Stimulated activated CD4-positive, alpha-beta T cell treated with anti-CD3 and anti-CD28 coated beads, Interleukin-4, amount 100 ng/mL, for 1 hour (primary cell): ENCODE results near the gene USP32.
"Not testable (repeated sequence)": the region's sequence is repeated elsewhere in the genome, so short reads cannot be mapped to it uniquely, and the experiment has no call there.

Source experiments
- DNase-seq: peaks from one replicate; pipeline ENCODE4 v3.0.0-alpha.2; 2020

The USP32 gene

DNA sequence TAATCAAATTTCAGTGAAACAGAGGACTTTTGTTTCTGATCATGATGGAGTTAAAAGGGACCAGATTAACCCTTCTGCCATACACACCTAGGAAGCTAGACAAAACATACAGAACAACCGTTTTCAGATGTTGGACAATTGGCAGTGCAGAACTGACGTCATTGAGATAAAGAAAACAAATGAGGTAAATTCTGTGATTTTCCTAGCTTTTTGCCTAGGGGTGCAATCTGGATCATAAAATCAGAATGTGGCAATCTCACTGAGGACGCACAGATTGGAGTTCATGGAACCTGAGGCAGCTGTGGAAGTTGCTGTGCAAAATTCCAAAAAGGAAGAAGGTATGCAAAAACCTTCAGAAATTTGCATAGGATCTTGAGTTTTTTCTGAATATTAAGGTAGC, 15.0 kb upstream of the USP32 start:
- no peak for DNase-seq

DNA sequence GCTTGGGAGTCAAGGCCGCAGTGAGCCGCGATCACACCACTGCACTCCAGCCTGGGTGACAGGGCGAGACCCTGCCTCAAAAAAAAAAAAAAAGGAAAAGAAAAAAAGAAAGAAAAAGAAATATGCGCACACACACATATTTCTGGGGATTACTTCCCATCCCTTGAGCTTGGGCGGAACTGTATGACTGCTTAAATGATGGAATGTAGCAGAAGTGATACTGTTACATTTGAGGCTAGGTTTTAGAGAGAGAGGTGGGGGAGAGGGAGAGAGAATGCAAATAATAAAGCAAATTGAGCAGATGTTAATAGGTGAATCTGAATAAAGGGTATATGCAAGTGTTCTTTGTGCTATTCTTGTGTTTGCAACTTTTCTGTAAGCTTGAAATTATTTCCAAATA, 12.0 kb upstream of the USP32 start:
- no peak for DNase-seq

DNA sequence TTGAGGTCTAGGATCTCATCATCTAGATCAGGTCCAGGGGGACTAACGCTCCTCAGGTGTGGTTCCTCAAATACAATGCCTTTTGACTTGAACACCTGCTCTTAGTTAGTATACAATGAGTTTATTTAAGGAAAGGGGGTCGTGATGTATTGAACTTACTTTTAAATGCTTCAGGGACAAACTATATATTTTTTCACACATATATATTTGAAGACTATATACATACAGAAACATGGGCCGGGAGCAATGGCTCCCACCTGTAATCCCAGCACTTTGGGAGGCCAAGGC, 11.5 kb upstream of the USP32 start:
- no peak for DNase-seq

DNA sequence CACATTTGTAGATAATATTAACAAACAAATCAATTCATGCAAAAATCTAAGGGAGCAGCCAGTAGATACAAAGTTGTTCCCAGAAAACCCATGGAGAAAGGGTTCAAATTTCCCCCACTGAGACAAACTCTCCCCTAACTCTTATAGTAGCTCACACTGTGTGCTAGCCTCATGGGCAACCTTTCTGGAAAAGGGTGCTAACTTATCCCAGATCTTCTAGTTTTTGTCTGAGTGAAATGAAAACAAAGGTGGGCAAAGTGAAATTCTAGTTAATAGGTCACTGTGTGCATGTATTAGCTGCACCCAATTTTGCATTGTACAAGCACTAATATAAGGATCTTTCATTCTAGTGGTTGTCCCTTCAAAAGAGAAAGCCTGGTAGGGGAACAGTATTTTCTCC, 9.9 kb upstream of the USP32 start:
- DNase-seq = no peak

DNA sequence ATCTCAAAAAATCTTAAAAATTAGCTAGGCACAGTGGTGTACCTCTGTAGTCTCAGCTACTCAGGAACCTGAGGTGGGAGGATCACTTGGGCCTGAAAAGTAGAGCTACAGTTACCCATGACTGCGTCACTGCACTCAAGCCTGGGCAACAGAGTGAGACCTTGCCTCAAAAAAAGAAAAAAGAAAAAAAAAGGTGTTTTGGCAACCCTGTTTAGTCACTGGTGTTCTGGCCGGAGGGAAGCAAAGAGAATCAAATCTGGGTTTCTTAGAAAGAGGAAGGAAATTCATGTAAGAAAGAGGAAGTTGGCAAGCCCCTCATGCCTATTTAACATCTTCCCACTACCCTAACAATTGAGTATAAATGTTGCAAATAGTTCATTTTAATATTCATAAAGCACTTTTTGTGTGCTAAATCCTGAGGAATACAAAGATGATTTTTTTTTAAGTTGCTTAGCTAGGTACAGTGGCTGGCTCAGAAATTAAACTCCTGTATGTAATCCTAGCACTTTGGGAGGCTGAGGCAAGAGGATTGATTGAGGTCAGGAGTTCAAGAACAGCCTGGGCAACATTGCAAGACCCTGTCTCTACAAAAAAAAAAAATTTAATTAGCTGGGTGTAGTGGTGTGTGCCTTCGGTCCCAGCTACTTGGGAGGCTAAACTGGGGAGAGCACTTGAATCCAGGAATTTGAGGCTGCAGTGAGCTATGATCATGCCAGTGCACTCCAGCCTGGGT, 6.5 kb upstream of the USP32 start:
- no peak for DNase-seq

DNA sequence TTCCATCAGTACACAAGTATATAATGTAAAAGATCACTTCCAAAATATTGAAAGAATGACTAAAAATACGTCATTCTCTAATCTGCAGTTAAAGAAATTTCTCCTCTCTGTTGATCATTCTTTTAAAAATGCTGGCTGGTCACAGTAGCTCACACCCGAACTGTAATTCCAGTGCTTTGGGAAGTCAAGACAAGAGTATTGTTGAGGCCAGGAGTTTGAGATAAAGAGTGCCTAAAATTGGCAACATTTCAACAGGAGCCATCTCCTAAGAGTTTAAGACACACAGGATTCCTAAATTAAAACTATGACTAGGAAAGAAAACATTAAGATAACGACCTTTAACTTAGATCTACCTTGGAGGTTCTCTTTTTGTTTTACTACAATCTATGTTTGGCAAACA, 4.5 kb upstream of the USP32 start:
- no peak for DNase-seq

DNA sequence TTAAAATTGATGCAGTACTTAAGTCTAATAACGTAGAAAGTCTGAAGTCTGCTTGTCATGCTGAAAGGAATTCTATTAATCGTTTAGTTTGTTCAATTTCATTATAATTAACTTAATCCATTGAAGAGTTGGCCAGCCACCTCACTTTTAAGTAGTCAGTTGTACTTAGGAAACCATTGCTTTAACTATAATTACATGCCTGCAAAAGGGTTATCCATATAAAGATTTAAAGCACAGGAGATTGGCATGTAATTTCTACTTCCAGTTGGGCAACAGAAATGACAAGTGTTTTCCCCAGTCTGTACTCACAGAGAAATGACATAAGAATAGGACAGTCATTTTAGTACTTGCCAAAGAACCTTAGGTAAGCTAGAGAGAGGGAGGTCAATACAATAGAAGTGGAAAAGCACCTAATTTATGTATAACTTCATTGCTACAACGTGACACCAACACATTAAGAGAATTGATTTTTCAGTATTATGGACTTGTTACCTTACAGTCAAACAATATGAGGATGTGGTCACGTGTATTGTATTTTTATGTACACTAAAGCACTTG, 3.7 kb upstream of the USP32 start:
- no peak for DNase-seq

DNA sequence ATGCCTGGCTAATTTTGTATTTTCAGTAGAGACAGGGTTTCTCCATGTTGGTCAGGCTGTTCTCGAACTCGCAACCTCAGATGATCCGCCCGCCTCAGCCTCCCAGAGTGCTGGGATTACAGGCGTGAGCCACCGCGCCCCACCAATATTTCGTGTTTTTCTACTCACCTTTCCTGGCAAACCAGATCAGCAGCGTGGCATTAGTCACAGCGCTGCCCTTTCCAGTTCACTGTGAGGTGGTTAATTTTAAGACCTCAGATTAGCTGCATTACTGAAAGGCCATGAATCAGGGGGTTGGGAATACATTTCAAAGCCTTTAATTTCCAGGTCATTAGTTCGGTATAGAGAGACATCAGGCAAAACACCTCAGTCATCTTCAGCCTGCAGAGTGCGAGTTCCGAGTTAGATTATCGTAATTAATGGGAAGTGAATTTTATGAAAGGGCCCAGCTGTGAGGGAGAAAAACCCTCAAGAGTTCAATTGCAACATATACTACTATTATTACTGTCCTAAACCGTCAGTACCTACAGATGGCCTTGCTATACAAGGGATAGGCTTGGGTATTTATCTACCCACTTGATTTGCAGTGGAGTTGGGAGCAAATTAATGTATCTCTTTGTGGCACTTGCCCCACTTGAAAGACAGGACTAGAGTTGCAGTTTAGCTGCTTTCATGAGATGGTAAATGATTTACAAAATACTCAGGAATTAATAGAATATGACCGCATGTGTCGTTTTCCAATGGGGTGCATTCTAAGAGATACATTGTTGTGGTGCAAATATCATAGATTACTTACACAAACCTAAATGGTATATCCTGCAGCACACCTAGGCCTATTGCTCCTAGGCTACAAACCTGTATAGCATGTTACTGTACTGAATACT, 2.1 kb upstream of the USP32 start:
- no peak for DNase-seq

DNA sequence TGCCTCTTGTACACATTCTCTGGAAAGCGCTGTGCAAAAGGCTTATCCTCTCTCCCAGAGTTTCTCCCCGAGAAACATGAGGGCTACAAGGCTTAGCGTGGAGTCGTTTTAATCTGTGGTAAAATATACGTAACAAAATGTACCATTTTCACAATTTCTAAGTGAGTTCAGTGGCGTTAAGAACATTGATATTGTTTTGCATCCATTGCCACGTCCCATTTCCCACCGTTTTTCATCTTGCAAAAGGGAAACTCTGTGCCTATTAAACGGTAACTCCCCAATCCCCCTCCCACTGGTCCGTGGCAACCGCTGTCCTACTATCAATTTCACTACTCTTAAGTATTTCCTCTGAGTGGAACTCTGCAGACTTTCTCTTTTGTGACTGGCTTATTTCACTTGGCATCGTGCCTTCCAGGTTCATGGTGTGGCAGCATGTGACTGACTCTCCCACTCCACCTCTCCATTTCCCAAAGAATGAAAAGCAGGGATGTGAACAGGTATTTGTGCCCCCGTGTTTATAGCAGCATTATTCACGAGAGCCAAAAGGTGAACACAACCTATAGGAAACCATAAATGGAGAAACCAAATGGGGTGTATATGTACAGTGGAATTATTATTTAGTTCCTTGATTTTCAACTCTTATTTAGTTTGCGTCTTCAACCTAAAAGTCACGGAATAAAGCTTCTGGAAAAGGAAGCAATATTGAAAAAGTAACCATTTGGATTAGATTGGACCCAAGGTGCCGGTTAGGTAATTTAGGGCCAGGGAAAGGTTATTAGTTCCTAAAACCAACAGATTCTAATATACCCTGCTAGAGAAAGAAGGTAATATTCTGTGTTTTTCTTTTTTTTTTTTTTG, 1.1 kb upstream of the USP32 start:
- peak; percentile 36 for DNase-seq

DNA sequence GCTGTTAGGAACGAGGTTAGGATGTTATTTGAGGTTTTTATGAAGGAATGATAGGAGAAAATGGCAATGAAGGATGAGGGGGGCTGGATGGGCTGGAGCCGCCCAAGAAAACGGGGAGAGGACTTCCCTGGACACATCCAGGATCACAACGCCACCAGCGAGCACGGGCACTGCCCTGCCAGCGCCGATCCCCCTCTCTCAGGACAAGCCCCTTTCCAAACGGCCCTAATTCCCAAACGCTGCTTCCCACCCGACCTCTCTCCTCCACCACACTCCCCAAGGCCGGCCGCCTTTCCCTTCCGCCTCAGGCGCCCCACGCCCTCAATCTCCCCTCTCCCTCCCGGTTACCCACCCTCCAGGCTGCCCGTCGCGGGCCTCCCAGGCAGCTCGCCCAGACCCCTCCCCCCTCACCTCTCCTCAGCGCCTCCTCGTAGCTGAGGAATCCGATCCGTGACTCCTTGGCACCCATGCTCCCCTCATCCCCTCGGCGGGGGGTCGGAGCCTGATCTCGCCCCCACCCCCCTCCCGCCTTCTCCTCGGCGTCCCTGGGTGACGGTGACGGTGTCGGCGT, 377 bp downstream of the USP32 start:
- no peak for DNase-seq

DNA sequence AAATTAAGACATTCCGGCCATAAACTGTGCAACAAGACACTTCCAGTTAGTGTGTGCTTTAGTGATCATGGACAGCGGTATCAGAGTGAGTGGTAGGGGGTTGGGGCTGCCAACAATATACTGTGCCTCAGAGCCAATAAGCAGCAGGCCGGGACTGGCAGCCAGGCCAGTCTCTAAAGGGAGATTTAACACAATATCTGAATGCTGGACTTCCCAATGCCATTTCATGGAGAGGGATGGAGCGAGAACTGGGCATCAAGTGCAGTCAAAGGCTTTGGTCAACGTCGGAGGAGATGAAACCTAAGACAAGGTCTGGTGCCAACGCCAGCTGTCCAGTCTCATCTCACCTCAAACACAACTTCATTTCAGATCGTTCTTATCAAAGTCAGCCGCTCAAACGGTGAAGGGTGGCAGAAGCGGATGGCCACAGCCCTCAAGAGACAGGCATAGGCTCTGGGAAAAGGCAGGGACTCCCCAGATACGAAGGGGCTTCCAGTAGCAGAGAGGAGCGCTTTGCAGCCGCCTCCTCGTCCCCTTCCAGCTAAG, 935 bp downstream of the USP32 start:
- DNase-seq = peak; percentile 13

DNA sequence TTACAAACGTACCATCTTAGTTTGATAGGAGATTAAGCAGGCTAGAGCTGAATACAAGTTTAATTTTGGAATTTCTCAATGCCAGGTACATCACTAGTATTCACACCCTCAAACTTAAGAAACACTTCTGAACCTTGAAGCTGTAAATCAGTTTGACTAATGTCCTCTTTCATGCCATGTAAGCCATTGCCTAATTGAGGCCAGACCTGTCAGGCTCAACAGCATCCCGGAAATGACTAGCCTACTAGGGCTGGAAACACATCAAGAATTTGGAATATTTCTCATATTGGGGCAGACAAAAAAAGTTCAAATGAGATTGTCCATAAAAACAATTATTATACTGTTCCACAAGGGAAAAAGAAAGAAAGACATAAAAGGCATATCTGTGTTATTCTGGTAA, 1.7 kb downstream of the USP32 start:
- DNase-seq = no peak

DNA sequence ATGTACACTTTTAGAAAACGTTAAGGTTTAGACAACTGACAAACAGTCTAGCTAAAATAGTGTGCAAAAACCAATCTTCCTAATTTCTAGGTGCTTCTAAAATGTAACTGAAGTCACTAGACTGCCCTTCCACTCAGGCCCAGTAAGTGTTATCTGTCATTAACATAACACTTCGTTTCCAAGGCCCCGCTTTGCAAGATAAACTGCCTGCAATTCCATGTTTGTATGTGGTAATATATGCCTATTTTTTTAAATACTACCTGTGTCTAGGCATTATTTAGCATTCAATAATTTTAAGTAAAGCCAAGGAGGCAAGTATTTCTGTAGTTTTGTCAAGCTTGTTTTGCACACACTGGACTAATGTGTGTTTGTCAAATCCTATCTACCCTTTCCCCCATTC, 3.2 kb downstream of the USP32 start:
- DNase-seq = no peak

DNA sequence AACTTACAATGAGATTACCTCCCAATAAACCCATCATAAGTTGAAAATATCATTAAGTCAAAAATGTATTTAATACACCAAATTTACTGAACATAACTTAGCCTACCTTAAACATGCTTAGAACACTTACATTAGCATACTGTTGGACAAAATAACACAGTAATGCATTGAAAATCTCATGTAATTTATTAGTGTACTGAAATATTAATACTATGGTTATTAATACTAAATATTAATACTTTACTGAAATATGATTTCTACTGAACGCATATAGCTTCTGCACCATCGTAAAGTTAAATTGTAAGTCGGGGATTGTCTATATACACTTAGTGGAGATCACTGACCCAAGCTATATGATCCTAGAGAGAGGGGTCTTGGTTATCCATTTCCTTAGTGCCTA, 4.3 kb downstream of the USP32 start:
- no peak for DNase-seq

DNA sequence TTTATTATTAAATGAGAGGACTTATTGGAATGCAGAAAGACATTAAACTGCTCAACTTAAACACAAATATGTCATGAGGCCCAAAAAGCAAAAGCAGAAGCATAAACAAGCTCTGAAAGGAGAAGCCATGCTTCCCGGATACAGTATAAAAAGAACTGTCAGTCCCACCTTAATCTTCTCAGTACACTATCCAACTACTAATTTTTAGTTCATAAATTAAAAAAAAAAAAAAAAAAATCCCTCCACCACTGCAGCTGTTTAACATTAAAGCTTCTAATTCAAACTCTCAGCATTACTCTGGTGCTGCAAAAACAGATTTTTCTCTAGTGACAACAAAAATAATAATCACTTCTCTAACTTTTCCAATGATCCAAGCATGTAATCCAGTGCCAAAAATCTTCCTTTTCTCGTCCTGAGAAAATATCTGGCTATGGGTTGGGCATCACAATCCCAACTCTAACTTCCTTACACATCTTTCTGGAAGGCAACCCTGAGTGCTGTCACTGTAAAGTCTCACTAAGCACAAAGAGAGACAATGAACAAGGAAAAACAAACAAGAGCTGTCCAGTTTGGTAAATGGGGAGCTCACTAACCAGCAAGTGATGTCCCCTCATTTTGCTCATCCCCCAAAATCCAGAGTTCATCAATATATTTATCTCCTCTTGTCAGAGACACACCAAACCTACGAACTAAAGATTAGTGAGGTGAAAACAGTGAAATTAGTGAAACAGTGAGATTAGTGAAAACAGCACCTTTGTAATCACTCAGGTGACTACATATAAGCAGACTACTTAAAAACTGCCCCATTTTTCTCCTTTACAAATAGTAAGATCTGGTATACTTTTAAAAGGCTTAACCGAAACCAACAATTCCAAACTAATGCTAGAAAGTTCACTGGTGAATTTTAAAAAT, 5.5 kb downstream of the USP32 start:
- no peak for DNase-seq

DNA sequence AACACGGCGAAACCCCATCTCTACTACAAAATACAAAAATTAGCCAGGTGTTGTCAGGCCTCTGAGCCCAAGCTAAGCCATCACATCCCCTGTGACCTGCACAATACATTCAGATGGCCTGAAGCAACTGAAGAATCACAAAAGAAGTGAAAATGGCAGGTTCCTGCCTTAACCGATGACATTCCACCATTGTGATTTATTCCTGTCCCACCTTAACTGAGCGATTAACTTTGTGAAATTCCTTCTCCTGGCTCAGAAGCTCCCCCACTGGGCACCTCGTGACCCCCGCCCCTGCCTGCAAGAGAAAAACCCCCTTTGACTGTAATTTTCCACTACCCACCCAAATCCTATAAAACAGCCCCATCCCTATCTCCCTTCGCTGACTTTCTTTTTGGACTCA, 7.0 kb downstream of the USP32 start:
- DNase-seq = not testable (repeated sequence)

DNA sequence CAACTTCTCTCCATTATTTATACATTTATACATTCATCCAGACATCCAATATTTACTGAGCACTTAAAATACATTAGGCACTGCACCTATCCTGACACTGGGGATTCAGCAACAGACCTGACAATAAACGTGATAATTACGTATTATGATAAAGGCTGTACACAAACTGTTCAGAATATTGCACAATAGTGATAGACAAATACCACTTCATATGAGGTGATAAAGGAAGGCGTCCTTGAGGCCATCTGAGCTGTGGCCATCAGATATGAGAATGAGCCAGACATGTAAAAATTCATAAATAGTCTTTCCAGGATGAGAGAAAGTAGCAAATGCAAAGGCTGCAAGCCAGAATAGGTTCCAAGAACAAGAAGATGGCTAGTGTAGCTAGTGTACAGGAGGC, 8.6 kb downstream of the USP32 start:
- no peak for DNase-seq

DNA sequence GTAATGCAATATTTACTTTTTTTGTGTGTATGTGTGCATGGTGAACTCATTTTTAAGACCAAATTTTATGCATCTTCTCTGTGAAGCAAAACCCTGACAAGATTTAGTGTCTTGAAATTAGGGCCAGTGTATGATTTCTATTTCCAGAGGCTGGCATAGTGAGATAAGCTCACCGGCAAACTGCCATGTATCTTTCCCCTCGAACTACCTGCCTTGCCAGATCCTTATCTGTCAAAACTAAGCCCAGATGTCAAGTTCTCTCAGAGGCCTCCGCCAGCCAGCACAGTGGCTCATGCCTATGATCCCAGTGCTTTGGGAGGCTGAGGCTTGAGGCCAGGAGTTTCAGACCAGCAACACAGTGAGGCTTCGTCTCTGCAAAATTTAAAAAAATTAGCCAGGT, 10.0 kb downstream of the USP32 start:
- DNase-seq = no peak

DNA sequence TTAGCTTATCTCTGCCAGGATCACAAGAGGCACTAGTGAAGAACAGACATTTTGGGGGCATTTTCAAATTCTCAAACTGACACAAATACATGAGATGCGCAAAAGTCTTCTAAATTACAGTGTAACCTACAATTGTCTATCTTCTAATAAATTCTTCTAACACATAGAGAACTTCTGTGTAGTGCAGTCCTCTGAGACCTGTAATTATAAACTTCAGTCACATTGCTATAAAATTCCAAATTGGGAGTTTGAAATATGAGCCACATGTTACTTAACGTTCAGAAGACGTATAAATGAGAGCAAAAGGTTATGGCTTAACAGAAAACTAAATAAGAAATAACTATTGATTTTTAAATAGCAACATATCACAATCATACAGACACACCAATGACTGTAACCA, 12.5 kb downstream of the USP32 start:
- DNase-seq = not testable (repeated sequence)

DNA sequence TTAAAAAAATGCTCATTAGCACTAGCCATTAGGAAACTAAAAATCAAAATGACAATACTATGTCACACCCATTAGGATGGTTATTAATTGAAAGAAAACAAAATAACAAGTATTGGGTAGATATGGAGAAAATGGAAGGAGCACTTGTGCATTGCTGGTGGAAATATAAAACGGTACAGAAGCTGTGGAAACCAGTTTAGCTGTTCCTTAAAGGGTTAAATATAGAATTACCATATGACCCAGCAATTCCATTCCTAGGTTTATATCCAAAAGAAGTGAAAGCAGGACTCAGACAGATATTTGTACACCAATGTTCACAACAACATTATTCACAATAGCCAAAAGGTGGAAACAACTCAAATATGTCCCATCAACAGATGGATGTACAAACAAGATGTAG, 13.7 kb downstream of the USP32 start:
- not testable (repeated sequence) for DNase-seq

DNA sequence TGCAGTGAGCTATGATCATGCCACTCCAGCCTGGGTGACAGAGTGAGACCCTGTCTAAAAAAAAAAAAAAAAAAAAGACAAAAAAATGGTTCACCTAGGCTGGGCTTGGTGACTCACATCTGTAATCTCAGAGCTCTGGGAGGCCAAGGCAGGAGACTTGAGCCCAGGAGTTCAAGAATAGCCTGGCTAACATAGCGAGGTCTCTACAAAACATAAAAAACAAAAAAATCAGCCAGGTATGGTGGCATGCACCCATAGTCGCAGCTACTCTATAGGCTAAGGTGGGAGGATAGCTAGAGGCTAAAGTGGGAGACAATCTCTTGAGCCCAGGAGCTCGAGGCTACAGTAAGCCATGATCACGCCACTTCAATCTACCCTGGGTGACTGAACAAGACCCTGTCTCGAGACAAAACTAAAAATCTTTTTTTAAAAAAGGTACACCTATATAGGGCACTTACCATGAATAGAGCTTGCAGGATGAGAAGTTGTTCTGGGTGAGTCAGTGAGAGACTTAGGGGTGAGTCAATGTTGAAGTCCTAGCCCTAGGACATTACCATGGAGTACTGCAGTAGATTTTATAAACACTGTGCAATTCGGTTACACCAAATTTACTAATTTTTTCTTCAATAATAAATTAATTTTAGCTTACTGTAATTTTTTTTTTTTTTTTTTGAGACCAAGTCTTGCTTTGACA, 19.0 kb downstream of the USP32 start:
- DNase-seq = no peak
